GM19239 (cell line): ENCODE data around the gene RASL11B.
A peak's percentile ranks its signal among the peaks of the same experiment; 100 is the strongest.

Source experiments
- DNase-seq: peaks from one replicate; pipeline ENCODE4 v3.0.0; 2011; ENCODE audit warnings: low spot score; ENCODE audit not compliant: insufficient read length
- FAIRE-seq: peaks from 2 replicates; lab custom pipeline; 2011; peaks lifted over from hg19 to GRCh38; lab: Jason Lieb, UNC

RASL11B gene

DNA sequence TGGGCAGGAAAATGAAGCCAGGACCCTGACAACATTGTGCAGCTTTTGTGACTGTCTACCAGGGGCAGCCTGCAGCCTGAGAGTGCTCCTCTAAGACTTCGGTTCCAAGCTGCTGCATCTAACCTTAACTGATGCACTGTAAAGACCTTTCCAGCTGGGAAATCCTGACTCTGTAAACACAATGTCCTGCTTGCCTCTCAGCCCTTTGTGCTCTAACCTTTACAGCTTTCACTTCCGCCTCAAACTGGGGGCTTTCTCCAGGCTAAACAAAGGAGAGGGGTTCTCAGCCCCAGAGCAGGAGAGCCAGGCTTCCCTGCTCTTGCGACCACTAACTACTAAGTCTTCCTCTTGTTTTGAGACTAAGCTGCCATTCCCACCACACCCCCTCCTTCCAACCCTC, 19.3 kb upstream of the RASL11B start:
- FAIRE-seq, result no peak
- DNase-seq, result no peak

DNA sequence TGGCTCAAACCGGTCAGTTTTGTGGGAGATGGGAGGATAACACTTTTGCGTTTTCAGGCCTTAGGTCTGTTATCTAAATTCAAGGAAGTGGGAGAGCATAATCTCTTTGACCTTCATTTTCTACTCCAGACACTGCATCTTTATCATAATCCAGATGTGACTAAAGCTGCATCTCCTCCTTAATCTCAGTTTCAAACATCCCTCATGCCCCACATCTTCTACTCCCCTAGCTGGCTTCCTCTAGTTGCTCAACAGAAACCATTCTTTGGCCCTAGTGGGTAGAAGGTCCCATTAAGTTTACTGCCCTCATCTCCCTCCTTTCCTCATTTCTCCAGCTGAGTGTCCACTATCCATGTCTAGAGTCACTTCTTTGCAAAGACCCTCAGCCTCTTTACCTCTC, 18.8 kb upstream of the RASL11B start:
- FAIRE-seq, result no peak
- DNase-seq, result no peak

DNA sequence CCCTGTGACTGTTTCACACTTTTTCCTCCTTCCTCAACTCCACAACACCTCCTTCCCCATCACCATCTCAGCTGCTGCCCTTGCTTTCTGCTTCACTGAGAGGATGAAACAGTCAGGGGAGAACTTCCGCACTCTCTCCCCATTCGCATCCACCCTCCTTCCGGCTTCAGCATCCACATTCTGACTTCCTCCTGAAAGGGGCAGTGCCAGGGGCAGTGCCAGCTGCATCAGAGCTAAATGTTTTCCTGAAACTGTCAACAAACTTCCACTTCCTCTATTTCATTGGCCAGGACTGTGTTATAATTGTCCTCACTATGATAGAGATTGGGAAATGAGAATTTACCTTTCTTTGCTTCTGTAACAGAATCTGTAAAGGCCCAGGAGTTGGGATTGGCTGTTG, 18.2 kb upstream of the RASL11B start:
- FAIRE-seq, result no peak
- DNase-seq, result no peak

DNA sequence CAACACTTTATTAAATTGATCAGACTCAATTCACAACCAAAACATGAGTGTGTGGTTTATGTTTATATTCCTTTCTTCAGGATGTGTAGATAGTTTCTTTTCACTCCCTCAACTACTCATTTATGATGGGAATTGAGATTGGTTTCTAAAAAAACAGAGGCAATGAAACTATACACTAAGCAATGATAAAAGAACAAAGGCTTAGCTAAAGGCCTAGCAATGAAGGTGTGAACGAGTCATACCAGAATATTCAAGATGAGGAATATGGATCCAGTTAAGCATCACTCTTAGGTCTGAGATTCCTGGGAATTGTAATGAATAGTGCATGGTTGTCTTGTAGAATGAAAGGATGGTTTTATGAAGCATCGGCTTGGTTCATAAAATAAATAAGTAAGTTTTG, 17.5 kb upstream of the RASL11B start:
- no peak for DNase-seq
- no peak for FAIRE-seq

DNA sequence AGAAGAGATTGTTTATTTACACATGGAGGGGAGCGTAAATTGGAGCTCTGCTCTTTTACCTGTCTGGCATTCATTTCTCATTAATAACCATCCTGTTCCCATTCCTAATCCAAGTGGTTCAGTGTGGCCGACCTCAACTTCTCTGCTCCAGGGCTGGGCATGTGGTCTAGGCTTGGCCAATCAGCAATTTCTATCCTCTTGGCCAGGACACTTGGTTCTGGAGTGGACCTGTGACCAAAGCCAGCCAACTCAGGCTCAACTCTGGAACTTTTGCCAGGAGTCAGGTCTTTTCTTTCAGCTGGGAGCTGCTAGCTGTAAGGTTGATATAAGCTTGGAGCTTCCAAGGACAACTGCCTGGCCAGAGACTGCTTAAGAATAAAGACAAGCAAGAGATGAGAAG, 15.6 kb upstream of the RASL11B start:
- DNase-seq (no peak), FAIRE-seq (no peak)

DNA sequence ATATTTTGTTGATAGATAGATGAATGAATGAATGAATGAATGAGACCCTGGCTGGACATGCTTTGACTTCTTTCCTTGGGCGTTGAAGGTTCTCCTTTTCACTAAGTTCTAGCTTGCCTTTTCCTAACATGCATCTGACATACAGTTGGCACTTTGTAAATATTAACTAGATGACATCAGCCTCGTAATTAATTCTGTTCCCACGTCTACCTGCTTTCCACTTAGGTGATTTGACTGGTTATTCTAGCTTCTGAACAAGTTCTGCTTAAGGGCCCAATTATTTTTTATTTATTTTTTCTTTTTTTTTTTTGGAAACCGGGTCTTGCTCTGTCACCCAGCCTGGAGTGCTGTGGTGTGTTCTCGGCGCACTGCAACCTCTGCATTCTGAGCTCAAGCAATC, 13.9 kb upstream of the RASL11B start:
- DNase-seq (no peak), FAIRE-seq (no peak)

DNA sequence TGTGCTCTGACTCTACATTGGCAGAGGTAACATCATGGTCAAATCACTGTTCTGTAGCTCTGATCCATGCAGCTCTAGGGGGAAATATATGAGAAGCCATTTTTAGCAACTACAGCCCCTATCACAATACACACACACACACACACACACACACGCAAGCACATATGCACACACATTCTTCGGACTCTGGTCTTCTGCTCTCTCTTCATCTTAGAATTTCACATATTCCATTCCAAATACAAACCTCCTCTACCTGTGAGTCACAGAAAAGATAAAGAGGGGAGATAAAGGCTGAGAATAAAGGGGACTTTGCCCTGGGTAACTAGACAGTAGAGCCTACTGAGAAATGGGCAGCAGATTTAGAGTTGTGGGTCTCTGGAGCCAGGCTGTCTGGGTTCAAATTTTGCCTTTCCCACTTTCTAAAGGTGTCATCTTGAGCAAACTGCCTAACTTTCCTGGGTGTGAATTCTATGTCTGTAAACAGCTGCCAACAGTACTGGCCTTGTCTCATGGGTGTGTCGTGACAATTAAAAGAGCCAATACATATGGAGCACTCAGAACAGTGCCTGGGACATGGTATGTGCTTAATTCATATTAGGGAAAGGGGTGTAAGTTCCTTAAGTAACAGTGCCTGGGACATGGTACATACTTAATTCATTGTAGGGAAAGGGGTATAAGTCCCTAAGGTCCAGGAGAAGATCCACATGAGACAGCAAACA, 11.6 kb upstream of the RASL11B start:
- DNase-seq (no peak), FAIRE-seq (no peak)

DNA sequence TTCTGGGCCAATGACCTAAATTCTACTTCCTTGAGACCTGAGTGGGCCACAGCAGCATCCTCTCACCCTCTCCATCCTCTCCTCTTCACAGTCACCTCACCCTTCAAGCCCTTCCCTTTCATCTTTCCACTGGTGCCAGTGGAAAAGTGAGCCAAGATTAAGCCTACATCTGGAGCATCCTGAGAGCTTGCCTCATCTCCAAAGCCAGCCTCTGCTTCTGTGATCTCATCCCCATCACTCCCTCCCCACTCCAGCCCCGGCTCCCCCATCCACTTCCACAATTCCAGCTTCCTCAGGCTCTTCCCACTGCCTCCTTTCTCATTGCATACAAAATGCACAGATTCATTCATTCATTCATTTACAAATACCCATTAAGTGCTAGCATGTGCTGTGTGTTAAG, 10.1 kb upstream of the RASL11B start:
- FAIRE-seq, result no peak
- no peak for DNase-seq

DNA sequence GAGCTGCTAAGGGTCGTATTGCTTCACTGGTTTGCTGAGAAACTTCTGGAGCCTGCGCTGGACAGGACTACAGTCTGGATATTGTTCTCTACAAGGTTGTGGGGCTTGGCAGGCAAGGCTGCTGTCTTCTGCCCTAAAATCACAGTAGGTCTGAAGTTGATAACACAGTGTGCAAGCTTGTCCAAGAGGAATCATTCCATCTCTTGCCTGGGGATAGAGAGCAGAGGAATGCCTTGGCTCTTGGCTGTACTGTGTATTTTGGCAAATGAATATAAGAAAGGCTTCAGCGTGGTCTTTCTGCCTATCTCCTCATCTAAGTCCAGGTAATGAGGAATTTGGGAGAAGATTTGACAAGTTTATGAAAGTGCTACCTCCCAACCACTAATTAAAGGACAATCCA, 9.4 kb upstream of the RASL11B start:
- FAIRE-seq (no peak), DNase-seq (no peak)

DNA sequence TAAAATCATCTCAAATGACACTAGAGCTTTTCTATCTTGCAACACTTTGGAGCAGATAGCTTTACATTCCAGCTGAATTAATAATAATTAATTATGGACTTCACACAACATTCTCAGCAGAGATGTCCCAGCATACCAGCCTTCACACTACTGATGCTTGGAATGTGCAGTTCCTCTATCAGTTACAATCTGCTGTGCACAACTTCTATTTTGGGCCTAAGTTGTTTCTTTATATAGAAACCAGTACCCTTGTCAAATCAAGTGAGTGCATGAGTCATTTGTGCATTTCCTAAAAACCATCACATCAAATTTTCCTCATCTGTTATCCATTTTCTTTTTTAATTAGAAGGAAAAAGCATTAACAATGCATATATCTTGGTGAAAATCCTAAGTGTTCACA, 8.8 kb upstream of the RASL11B start:
- FAIRE-seq, result no peak
- no peak for DNase-seq

DNA sequence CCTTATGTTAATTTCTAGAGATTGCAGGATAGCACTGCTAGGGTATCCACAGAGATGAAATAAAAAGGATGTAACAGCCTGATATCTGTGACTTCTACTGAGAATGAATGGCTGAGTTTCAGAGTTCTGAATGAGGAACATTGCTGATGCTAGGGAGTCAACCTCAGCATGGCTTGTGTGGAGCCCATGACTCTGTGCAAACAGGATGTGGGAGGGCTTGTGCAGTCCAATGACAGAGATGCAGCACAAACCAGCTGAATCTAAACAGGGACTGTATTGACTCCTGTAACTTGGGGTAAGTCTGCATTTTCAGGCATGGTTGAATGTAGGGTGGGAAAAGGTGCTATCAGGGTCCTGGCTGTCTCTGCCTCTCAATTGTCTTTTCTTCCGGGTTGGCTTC, 5.3 kb upstream of the RASL11B start:
- DNase-seq (no peak), FAIRE-seq (no peak)

DNA sequence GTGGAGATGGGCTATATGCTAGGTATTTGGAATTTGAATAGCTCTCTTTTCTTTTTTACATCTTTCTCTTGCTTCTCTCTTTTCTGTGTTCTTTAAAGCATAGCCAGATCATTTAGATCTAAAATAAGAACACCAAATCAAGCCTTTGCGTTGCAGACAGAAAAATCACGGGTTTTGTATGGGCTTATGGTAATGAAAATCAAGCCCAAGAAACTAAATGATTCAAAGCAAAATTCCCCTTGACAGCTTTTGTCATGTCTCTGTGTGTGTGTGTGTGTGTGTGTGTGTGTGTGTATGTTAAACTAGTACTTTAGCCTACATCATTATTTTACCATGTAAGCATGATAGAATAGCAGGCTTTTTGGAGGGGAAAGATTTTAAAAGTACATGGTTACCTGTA, 1.8 kb upstream of the RASL11B start:
- DNase-seq (no peak), FAIRE-seq (peak; percentile 26)

DNA sequence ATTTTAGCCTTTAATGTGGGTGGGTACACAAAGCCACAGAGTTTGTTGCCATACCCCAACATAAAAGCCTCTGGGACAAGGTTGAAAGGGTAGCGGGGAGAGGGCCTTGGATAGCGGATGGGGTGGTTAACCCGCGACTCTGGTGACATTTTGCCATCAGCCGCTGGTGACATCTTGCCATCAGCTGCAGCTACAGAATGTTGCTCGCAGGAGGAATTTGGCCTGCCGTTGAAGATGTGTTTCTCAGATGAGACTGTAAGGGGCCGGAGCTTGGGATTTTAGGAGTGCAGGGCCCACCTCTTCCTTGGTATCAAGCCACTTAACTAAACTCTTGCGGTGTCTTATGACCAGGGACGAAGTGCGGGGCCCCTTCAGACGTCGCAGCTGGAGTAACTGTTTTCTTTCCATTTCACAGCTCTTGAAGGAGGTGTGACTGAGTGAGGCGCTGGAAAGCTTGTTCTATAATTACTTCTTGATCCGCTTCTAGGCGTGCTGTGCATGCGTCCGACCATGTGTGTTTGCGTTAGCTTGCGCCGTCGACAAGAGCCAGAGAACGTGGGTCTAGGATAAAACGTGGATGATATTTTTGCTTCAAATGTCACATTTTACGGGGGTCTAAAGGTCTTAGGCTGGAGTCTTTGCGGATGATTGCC, 820 bp upstream of the RASL11B start:
- DNase-seq (no peak), FAIRE-seq (no peak)

DNA sequence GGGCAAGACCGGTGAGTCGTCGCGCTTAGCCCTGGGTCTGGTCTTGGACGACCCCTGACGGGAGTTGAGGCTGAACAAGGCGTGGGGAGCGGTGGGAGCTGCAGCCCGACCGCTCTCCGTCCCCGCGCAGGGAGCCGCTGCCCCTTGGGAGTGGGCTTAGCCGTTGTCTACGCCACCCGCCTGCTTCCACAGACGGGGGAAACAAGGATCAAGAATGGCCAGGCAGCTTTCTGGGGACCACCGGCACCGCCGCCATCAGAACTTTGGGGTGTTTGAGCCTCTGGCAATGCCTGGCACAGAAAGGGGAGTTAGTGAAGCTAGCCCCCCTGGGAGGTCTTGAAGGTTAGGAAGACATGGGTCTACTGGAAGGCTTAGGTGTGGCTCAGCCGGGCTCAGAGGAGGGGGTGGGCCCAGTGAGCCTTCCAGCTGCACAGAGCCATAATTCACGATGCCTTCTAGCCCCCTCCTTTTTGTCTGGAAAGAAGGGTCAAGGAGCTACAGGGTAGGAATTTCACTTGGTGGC, 583 bp downstream of the RASL11B start:
- no peak for FAIRE-seq
- no peak for DNase-seq

DNA sequence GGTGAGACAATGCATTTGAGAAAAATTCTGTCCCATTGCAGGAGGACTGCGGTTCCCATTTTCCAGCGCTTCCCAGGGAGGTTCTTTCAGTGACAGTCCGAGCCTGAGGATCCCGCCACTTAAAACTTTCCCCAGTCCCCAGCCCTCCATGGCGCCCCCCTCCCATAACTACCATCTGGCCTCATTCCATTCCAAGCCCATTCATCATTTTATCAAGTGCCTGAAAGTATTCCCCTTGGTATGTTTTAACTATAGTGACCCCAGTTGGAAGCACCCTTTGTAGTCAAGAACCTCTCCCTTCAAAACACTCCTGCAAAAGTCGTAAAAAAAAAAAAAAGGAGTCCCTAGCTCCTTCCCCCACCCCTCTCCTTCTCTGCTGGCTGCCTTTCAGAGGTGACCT, 1.2 kb downstream of the RASL11B start:
- no peak for DNase-seq
- no peak for FAIRE-seq

DNA sequence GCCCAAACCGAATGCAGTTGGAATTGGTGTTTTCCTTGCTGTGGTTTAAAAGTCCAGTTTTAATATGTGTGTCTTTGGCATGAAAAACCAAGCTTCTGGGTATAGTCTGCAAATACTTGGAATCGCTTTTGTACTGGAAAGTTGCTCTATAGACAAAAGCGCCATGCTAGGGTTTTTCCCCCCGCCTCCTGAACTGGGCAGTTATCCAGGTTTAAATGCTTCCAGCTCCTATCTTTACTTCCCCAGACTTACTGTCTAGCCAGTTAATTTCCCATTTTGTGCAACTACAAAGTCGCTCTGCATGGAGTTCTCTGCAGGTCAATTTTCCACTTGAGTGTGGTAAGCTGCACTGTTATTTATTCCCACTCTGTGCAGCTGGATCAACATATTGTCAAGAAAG, 2.7 kb downstream of the RASL11B start:
- FAIRE-seq (no peak), DNase-seq (no peak)

DNA sequence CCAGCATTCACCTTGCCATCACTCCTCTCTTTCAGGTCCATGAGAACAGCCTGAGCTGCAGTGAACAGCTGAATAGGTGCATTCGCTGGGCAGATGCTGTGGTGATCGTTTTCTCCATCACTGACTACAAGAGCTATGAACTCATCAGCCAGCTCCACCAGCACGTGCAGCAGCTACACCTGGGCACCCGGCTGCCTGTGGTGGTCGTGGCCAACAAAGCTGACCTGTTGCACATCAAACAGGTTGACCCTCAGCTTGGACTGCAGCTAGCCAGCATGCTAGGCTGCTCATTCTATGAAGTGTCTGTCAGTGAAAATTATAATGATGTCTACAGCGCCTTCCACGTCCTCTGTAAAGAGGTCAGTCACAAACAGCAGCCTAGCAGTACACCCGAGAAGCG, 3.2 kb downstream of the RASL11B start:
- FAIRE-seq, result no peak

DNA sequence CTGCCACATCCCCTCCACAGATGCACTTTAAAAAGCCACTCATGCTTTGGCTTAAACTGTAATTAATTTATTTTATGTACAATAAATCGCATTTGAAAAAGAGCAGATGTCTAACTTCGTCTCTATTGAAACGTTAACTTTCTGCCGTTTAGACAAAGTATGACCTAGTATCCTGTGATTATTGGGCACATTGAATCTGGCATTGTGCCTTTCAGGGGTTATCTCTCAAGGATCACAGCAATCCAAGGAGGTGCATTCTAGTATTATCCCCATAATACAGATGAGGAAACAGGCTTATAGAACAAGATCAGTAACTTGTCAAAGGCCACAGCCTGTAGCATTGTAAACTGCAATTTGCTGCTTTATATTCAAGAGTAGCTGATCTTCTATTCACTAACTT, 4.6 kb downstream of the RASL11B start:
- no peak for DNase-seq
- FAIRE-seq, result no peak

More for the DNA sequence above, 3.2 kb downstream of the RASL11B start:
- DNase-seq, result no peak

DNA sequence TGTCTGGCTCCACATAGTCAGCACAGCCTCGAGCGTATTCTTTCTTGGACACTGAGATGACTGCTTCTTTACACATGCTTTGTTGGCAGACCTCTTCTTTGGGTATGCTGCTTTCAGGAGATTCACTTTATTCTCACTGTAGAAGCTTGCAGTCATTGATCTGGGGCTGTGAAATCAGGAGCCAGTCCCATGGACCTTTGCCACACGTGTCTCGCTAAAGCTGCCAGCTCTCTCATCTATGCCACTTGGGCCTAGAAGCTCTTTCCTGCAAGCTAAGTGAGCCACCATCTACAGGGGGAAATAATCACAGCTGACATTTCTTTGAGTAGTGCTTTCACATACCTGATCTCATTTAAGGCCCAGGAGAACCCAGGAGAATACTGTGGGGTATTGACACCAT, 5.0 kb downstream of the RASL11B start:
- DNase-seq (no peak), FAIRE-seq (no peak)

DNA sequence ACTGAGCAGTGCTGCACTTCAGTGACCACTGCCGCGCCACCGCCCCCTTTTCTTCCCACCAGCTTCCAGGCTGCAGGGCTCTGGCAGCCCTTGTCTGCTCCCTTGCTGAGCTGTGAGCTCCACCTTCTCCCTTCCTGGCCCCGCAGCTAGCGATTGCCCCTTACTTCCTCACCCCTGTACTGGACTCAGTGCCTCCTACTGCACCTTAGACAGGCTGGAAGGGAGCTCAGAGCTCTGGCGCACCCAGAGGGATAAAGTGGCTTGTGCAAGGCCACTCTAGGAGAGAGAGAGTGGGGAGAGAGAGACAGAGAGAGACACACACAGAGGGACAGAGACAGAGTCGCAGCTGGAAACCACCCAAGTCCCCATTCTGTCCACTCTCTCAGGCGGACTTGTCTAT, 6.0 kb downstream of the RASL11B start:
- no peak for DNase-seq
- no peak for FAIRE-seq

DNA sequence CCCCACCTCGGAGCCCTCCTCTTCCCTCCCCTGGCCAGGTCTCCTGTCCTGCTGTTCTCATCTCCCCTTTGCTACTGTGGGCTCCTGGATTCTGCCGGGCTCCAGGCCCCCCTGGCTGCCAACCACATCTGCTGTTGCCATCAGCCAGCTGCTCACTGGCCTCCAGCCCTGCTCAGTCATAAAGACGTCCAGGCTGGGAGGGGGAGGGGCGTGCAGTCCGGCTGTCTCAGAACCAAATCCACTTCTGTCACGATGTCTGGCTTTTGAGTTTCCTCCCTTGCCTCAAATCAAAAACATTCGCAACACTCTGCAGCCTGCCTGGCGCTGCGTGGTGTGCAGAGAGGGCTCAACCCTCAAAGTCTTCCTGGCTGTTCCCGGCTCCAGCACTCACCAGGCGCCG, 7.1 kb downstream of the RASL11B start:
- FAIRE-seq, result no peak

DNA sequence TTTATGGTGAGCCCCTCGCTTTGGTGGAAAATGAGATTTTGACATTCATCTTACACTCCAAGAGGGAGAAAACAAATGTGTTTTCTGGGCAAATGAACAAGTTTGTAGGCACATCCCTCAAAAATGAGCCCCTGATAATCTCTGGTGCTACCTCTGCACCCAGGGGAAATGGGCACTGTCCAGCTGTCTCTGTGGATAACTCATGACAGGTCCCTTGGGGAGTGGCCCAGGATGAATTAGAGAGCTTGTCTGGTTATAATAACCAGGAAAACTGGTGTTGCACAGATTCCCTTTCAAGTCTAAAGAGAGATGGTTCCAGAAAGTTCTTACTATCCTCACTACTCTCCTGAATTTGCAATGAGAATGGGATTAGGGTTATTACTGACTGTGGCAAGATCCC, 7.5 kb downstream of the RASL11B start:
- no peak for DNase-seq
- no peak for FAIRE-seq

More for the DNA sequence above, 7.1 kb downstream of the RASL11B start:
- DNase-seq, result no peak
